ENCODE results near the gene FAM107B.

The FAM107B gene

DNA sequence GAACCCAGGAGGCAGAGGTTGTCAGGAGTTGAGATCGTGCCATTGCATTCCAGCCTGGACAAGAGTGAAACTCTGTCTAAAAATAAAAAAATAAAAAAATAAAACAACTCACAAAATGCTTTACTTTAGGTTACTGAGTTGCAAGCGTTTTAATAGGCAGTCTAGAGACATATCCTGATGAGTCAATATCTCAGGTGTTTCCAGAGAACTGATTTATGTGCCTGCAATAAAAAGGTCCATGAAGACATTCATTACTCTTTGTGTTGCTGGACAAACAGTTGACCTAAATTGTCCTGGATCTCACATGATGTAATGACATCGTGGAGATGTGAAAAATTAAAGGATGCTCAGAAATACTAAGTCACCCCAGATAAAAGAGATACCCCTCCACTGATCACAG lies 31.6 kb upstream of the FAM107B start:
- no peaks in the 10 kb centered on the region for H3K36me3 ChIP-seq (ENCODE audit: control insufficient read depth, insufficient read depth, low read length)
- H3K4me3 ChIP-seq (ENCODE audit: low read depth, low read length), result no peak overlapping the region
- no peaks in the 10 kb centered on the region; the same call in 1 of the 2 replicates for H3K4me1 ChIP-seq (ENCODE audit: control insufficient read depth, insufficient read depth, low read length)
- H3K27me3 ChIP-seq (ENCODE audit: control insufficient read depth, insufficient read depth, low read length), result no peaks in the 10 kb centered on the region
- no peak overlapping the region for H3K9ac ChIP-seq (ENCODE audit: low read length)
- H3K9me3 ChIP-seq (ENCODE audit: control insufficient read depth, insufficient read depth, low read depth, low read length), result no peaks in the 10 kb centered on the region
- no peak overlapping the region for H3K27ac ChIP-seq (ENCODE audit: low read depth, low read length)

DNA sequence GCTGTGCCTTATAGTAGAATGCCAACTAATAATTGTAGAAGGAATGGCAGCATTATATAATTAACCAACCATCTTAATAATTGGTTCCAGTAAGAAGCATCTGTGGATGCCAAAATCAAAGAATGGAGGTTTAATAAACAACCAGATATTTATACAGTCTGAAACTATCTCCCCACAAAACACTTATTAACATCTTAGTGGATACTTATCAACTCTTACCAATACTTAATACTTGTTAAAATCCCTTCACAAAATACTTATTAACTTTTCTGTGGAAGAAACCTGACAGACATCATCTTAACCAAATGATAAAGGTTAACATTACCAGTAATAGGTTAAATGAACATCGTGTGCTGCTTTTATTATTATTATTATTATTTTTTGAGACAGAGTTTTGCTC lies 29.1 kb upstream of the FAM107B start:
- Histone ChIP-seq H3K4me1 (ENCODE audit: control insufficient read depth, insufficient read depth, low read length) (no peaks in the 10 kb centered on the region), H3K27ac (ENCODE audit: low read depth, low read length) (no peak overlapping the region), H3K27me3 (ENCODE audit: control insufficient read depth, insufficient read depth, low read length) (no peaks in the 10 kb centered on the region; the same call in 1 of the 2 replicates), H3K9me3 (ENCODE audit: control insufficient read depth, insufficient read depth, low read depth, low read length) (no peaks in the 10 kb centered on the region), H3K36me3 (ENCODE audit: control insufficient read depth, insufficient read depth, low read length) (no peaks in the 10 kb centered on the region), H3K9ac (ENCODE audit: low read length) (no peak overlapping the region), H3K4me3 (ENCODE audit: low read depth, low read length) (no peak overlapping the region)

DNA sequence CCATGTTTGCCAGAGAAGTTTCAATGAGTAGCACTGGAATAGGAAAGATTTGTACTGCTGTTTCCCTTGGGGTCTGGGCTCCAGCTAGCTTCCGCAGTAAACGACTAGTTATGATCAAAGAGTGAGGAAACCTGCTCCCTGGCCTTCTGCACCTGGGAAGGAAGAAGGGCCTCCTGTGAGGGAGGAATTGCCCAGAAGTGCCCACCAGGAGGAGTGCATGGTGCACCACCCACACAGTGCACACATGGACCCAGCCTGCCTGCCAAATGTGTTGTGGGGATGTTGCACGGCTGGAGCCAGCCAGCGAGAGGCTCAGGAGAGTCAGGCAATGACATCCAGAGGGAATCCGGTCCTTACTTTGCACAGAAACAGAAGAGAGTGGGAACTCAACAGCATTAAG lies 27.0 kb upstream of the FAM107B start:
- Histone ChIP-seq H3K36me3 (ENCODE audit: control insufficient read depth, insufficient read depth, low read length) (no peaks in the 10 kb centered on the region), H3K27ac (ENCODE audit: low read depth, low read length) (no peak overlapping the region), H3K27me3 (ENCODE audit: control insufficient read depth, insufficient read depth, low read length) (no peaks in the 10 kb centered on the region; the same call in 1 of the 2 replicates), H3K9me3 (ENCODE audit: control insufficient read depth, insufficient read depth, low read depth, low read length) (no peaks in the 10 kb centered on the region), H3K4me3 (ENCODE audit: low read depth, low read length) (no peak overlapping the region), H3K4me1 (ENCODE audit: control insufficient read depth, insufficient read depth, low read length) (no peaks in the 10 kb centered on the region), H3K9ac (ENCODE audit: low read length) (no peak overlapping the region)

DNA sequence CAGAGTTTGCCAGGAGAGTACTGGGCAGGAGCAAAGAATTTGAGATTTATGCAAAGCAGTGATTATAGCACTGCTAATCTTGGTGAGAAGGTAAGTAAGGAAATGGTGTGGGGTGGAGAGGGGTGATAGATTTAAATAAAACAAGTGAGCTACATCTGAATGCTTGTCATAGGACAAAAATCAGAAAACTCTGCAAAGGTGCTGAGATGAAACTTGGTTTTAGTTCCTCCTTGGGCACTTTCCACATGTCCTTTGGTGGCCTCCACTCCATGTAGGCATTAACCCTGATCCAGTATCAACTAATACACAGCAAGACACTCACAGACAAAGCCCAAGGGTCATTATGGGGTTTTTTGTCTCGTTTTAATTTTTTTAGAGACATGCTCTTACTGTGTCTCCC lies 25.7 kb upstream of the FAM107B start:
- no peak overlapping the region for H3K27ac ChIP-seq (ENCODE audit: low read depth, low read length)
- H3K36me3 ChIP-seq (ENCODE audit: control insufficient read depth, insufficient read depth, low read length), result no peaks in the 10 kb centered on the region
- H3K4me3 ChIP-seq (ENCODE audit: low read depth, low read length), result no peak overlapping the region
- no peaks in the 10 kb centered on the region for H3K9me3 ChIP-seq (ENCODE audit: control insufficient read depth, insufficient read depth, low read depth, low read length)
- H3K27me3 ChIP-seq (ENCODE audit: control insufficient read depth, insufficient read depth, low read length), result no peaks in the 10 kb centered on the region; the same call in 1 of the 2 replicates
- H3K4me1 ChIP-seq (ENCODE audit: control insufficient read depth, insufficient read depth, low read length), result no peaks in the 10 kb centered on the region
- H3K9ac ChIP-seq (ENCODE audit: low read length), result no peak overlapping the region

DNA sequence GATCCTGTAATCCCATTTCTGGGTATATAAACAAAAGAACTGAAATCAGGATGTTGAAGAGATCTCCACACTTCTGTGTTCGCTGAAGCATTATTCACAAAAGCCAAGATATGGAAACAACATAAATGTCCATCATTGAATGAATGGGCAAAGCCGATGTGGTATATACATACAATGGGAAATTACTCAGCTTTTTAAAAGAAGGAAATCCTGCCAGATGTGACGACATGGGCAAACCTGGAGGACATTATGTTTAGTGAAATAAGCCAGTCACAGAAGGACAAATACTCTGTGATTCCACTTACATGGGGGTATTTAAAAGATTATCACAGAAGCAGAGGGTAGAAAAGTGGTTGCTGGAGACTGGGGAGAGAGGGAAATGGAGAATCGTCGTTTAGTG lies 23.9 kb upstream of the FAM107B start:
- no peaks in the 10 kb centered on the region for H3K4me1 ChIP-seq (ENCODE audit: control insufficient read depth, insufficient read depth, low read length)
- H3K9ac ChIP-seq (ENCODE audit: low read length), result no peak overlapping the region
- H3K27ac ChIP-seq (ENCODE audit: low read depth, low read length), result no peak overlapping the region
- H3K27me3 ChIP-seq (ENCODE audit: control insufficient read depth, insufficient read depth, low read length), result no peaks in the 10 kb centered on the region; the same call in 1 of the 2 replicates
- no peaks in the 10 kb centered on the region for H3K9me3 ChIP-seq (ENCODE audit: control insufficient read depth, insufficient read depth, low read depth, low read length)
- H3K4me3 ChIP-seq (ENCODE audit: low read depth, low read length), result no peak overlapping the region
- no peaks in the 10 kb centered on the region for H3K36me3 ChIP-seq (ENCODE audit: control insufficient read depth, insufficient read depth, low read length)

DNA sequence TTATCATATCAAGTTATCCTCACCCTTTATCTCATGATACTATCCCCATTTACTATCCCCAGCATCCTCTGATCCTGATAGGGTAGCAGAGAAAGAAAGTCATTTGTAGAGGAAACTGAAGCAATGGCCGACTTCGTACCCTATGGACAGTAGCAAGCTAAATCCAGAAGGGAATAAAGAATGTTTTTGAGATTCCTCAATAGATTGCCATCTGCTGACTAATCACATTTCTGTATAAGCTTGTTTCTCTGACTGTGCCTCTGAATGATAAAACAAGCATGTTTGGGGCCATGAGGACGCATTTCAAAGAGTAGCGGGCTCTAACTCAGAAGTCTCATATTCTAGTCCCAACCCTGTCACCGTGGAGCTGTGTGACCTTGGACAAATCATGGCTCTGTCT lies 13.2 kb upstream of the FAM107B start:
- Histone ChIP-seq H3K36me3 (ENCODE audit: control insufficient read depth, insufficient read depth, low read length) (no peaks in the 10 kb centered on the region), H3K4me3 (ENCODE audit: low read depth, low read length) (no peak overlapping the region), H3K9ac (ENCODE audit: low read length) (no peak overlapping the region), H3K27me3 (ENCODE audit: control insufficient read depth, insufficient read depth, low read length) (no peaks in the 10 kb centered on the region), H3K9me3 (ENCODE audit: control insufficient read depth, insufficient read depth, low read depth, low read length) (peaks cover 11% of the 10 kb centered on the region), H3K4me1 (ENCODE audit: control insufficient read depth, insufficient read depth, low read length) (no peaks in the 10 kb centered on the region; the same call in 1 of the 2 replicates), H3K27ac (ENCODE audit: low read depth, low read length) (no peak overlapping the region)

DNA sequence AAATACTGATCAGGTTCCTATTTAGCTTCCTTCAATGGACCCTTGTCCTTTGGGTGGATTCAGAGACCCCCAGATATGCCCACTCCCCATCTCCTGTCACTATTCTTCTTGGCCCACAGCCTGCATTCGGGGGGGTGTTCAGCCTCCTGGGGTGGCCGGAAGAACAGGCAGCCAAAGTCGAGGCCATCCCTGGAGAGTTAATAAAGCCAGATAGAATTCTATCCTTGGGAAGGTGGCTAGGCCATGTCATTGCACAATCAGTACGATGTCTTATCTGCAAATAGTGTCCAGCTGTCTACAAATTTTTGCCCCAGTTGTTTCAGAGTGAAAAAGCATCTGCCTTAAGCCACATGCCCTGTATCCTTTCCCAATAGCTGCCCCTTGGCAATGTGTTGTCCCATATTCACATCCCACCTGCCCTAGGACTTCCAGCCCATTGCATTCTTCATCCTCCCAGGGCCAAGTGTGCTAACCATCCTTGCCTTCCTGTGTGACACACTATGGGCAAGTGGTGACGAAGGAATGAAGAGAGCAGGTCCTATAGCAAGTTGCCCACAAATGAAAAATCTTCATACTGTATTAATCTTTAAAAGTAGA lies 9.9 kb upstream of the FAM107B start:
- Histone ChIP-seq H3K9ac (ENCODE audit: low read length) (no peak overlapping the region), H3K4me3 (ENCODE audit: low read depth, low read length) (no peak overlapping the region), H3K9me3 (ENCODE audit: control insufficient read depth, insufficient read depth, low read depth, low read length) (peaks cover 11% of the 10 kb centered on the region), H3K27me3 (ENCODE audit: control insufficient read depth, insufficient read depth, low read length) (no peaks in the 10 kb centered on the region), H3K4me1 (ENCODE audit: control insufficient read depth, insufficient read depth, low read length) (no peaks in the 10 kb centered on the region; the same call in 1 of the 2 replicates), H3K36me3 (ENCODE audit: control insufficient read depth, insufficient read depth, low read length) (no peaks in the 10 kb centered on the region), H3K27ac (ENCODE audit: low read depth, low read length) (no peak overlapping the region)

DNA sequence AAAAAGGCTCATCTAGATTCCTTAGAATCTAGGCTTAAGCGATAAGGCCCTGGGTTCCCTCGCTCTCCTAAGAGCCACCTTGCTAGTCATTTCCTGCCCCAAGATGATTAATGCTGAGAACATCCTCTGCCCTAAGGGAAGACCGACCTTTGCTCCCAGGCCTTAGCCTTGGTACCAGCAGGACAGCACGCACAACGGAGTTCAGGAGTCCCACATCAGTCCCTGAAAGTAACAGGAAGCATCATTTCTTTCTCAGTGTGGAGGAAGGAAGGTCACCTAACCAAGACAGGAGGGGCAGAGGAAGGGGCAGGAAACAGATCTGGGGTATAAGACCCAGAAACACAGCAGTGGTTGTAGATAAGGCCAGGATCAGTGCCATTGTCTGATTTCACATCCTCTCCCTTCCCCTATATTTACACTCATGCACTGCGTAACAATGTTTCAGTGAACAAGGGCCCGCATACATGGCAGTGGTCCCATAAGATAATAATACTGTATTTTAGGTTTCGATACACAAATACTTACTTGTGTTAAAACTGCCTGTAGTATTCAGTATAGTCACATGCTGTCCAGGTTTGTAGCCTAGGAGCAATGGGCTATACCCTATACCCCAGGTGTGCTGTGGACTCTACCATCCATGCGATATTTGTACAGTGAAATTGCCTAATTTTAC lies 8.1 kb upstream of the FAM107B start:
- H3K36me3 ChIP-seq (ENCODE audit: control insufficient read depth, insufficient read depth, low read length), result no peaks in the 10 kb centered on the region
- H3K9ac ChIP-seq (ENCODE audit: low read length), result no peak overlapping the region
- no peaks in the 10 kb centered on the region for H3K27me3 ChIP-seq (ENCODE audit: control insufficient read depth, insufficient read depth, low read length)
- no peaks in the 10 kb centered on the region; the same call in 1 of the 2 replicates for H3K4me1 ChIP-seq (ENCODE audit: control insufficient read depth, insufficient read depth, low read length)
- no peak overlapping the region for H3K4me3 ChIP-seq (ENCODE audit: low read depth, low read length)
- H3K27ac ChIP-seq (ENCODE audit: low read depth, low read length), result no peak overlapping the region
- H3K9me3 ChIP-seq (ENCODE audit: control insufficient read depth, insufficient read depth, low read depth, low read length), result peaks cover 11% of the 10 kb centered on the region

DNA sequence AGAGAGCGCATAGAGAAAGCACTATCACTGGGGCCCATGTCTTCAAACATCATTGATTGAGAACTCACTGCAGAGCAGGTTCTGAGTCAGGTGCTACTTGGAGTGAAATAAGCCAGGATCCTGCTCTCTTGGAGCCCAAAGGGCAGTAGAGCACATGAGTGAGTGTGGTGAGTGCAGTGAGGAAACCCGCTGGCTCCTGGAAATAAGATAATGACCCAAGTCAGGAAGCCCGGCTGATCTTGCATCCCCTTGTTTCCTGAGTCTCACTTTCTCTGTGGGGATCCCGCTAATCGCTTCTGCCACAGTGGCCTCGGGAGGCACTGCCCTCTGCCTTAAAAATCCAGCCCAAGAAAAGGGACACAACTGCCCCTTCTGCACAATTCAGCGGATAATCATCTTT lies 7.1 kb upstream of the FAM107B start:
- no peaks in the 10 kb centered on the region; the same call in 1 of the 2 replicates for H3K4me1 ChIP-seq (ENCODE audit: control insufficient read depth, insufficient read depth, low read length)
- H3K9me3 ChIP-seq (ENCODE audit: control insufficient read depth, insufficient read depth, low read depth, low read length), result peaks cover 11% of the 10 kb centered on the region
- H3K27ac ChIP-seq (ENCODE audit: low read depth, low read length), result no peak overlapping the region
- H3K27me3 ChIP-seq (ENCODE audit: control insufficient read depth, insufficient read depth, low read length), result no peaks in the 10 kb centered on the region
- H3K36me3 ChIP-seq (ENCODE audit: control insufficient read depth, insufficient read depth, low read length), result no peaks in the 10 kb centered on the region
- H3K4me3 ChIP-seq (ENCODE audit: low read depth, low read length), result no peak overlapping the region
- H3K9ac ChIP-seq (ENCODE audit: low read length), result no peak overlapping the region

DNA sequence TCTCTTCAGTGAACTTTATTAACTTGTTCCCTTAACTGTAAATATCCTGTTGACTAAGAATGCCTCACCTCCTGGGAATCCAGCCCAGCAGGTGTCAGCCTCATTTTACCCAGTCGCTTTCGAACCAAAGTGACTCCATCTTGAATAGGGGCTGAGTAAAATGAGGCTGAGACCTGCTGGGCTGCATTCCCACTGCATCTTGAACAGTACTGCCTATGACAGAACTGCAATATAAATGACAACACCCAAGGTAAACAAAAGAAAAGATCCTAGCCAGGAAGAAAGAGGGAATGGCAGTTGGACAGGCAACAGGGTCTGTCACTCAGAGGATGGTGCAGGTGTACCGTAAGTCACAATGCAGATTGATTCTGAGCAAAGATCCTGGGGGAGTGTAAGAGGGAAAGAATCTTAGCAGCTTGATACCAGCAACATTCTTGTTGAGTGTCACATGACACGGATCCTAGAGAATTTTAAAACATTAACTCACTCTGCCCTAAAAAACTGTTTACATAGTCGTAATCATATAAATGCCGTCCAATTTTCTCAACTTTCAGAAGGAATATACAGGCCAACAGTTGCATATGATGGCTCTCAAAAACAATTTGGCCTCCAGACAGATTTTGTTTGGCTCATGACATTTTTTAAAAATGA lies 4.4 kb upstream of the FAM107B start:
- no peaks in the 10 kb centered on the region for H3K36me3 ChIP-seq (ENCODE audit: control insufficient read depth, insufficient read depth, low read length)
- H3K9ac ChIP-seq (ENCODE audit: low read length), result no peak overlapping the region
- H3K27me3 ChIP-seq (ENCODE audit: control insufficient read depth, insufficient read depth, low read length), result no peaks in the 10 kb centered on the region
- H3K27ac ChIP-seq (ENCODE audit: low read depth, low read length), result no peak overlapping the region
- no peaks in the 10 kb centered on the region for H3K9me3 ChIP-seq (ENCODE audit: control insufficient read depth, insufficient read depth, low read depth, low read length)
- H3K4me3 ChIP-seq (ENCODE audit: low read depth, low read length), result no peak overlapping the region
- H3K4me1 ChIP-seq (ENCODE audit: control insufficient read depth, insufficient read depth, low read length), result no peaks in the 10 kb centered on the region; the same call in 1 of the 2 replicates

DNA sequence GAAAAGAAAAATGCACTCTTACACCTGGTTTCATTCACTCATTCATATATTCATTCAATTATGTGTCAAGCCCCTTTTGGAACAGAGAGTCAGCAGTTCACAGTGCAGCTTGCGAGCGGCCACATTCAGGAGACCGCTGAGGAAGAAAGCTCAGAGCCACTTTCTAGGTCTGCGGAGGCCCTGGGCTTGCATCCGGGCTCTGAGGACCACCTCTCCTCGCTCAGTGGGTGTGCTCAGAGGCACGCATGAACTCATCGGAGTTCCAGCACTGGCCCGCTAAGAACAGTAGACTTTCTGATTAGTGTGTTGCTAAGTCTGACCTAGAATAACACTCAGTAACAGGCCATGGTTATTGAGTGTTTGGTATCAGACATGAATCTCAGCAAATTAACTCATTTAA lies 1.8 kb upstream of the FAM107B start:
- Histone ChIP-seq H3K27me3 (ENCODE audit: control insufficient read depth, insufficient read depth, low read length) (no peaks in the 10 kb centered on the region), H3K9me3 (ENCODE audit: control insufficient read depth, insufficient read depth, low read depth, low read length) (no peaks in the 10 kb centered on the region), H3K4me1 (ENCODE audit: control insufficient read depth, insufficient read depth, low read length) (no peaks in the 10 kb centered on the region), H3K4me3 (ENCODE audit: low read depth, low read length) (no peak overlapping the region), H3K27ac (ENCODE audit: low read depth, low read length) (no peak overlapping the region), H3K9ac (ENCODE audit: low read length) (no peak overlapping the region), H3K36me3 (ENCODE audit: control insufficient read depth, insufficient read depth, low read length) (no peaks in the 10 kb centered on the region)
